NCI-H187 (cell line): ENCODE results near the gene PROZ.

ENCODE experiments used
- DNase-seq, 2 experiments: peaks; one replicate each; lab custom pipeline; 2025; lab: John Stamatoyannopoulos, UW

The PROZ gene

DNA sequence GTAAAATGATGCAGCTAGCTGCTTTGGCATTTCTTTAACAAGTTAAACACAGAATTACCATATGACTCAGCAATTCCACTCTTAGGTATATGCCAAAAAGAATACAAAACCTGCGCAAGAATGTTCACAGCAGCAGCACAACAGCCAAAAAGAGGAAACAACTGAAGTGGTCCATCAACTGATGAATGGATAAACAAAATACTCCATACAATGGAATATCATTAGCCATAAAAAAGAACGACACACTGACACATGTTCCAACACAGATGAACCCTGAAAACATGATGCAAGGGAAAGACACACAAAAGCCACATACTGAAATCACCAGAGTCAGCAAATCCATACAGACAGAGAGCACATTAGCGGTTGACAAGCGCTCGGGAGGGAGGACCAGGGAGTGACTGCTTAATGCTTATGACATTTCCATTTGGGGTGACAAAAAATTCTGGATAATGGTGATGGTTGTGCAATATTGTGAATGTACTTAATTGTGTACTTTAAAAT is 47.0 kb downstream of the PROZ start:
- DNase-seq = no peak

DNA sequence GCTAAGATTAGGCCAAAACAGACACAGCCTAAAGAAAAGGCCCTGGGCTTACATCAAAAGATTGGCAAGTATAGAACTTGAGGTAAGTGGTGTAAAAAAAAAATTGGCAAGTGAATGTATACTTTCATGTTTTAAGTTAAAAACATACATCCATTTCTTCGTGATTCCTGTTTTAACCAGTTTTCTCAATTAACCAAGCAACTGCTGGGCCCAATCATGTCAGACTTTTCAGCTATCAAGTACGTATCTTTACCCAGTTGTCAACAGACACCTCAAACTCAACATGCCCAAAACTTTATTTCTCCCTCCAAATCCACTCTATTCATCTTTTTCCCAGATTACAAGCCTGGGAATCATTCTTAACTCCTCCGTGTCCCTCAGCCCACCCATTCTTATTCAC is 49.0 kb downstream of the PROZ start:
- no peak for DNase-seq

DNA sequence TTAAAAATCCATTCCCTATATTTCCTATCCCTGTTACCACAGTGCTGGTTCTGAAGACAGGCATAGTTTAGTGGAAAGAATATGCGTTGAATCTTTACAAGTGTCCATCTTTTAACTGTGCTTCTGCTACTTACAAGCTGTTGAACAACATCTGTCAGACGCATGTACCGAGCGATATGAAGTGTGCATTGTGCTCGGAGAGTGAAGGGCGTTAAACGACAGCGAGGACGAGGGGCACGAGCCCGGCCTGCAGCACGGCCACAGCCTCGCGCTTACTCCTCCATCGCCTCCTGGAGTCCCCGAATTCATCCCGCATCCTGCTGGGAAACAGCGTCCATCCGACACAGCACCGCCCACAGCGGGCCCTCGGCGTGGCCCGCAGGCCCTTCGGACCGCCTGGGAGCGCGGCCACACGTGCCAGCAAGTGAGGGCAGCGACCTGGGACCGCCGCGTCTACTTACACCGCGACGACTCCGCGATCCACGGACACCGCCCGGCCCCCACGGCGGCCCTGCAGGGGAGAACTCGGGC is 49.5 kb downstream of the PROZ start:
- no peak for DNase-seq

DNA sequence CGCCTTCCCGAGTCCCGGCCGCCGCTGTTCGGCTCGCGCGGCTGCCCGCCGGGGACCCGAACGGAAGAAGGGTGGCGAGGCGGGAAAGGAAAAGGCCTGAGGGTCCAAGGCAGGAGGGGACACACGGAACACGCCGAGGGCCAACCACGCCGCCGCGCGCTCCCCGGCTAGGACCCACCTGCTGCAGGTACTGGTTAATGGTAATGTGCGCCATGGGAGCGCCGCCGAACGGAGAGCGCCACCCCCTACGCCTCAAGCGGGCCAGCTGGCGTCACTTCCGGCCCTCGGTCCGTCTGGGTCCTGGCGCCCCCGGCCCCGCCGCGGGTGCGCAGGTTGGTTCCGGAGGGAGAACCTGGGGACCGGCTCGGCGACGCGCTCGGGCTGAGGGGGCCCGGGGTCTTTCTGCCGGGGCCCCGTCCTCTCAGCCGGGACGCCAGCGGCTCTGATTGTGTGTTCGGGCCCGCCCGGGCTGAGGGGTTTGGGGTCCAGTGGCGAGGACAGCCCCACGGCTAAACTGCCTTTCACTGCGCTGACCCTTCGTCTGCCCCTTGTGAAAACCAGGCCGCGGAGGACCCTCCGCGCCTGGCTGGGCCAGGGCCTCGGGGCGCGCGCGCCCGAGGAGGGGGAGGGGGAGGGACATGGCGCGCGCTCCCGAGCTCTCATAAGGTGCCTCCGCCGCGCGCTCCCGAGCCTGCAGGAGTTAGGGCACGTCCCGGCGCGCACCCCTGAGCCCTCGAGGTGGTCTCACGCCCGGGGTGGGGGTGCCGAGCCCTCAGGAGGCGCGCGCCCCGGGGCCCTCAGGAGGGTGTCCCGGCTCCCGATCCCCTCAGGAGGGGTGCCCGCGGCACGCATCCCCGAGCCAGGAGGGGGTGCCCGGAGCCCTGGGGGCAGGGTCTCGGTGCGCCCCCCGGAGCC is 50.2 kb downstream of the PROZ start, which contains the start of gene PCID2:
PCID2 (minus strand) TSS at position 249 of the 915 bp plus-strand sequence; CDS start at position 214, 35 bp downstream.
- DNase-seq = peak; percentile 88 to 95

DNA sequence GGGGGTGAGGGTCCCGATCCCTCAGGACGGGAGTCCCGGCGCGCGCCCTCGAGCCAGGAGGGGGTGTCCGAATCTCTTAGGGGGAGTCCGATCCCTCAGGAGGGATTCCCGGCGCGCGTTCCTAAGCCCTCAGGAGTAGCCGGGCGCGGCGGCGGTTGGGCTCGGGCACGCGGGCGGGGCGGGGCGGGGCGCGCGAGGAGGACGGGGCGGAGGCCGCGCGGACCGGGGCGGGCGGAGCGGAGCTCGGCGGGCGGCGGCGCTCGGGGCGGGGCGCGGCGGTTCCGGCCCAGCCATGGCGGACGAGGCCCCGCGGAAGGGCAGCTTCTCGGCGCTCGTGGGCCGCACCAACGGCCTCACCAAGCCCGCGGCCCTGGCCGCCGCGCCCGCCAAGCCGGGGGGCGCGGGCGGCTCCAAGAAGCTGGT is 50.9 kb downstream of the PROZ start, which contains the start of gene CUL4A:
CUL4A (plus strand) TSS at position 278 of the 423 bp plus-strand sequence; CDS start at position 293, 15 bp downstream.
- peak; percentile 68 to 85 for DNase-seq

DNA sequence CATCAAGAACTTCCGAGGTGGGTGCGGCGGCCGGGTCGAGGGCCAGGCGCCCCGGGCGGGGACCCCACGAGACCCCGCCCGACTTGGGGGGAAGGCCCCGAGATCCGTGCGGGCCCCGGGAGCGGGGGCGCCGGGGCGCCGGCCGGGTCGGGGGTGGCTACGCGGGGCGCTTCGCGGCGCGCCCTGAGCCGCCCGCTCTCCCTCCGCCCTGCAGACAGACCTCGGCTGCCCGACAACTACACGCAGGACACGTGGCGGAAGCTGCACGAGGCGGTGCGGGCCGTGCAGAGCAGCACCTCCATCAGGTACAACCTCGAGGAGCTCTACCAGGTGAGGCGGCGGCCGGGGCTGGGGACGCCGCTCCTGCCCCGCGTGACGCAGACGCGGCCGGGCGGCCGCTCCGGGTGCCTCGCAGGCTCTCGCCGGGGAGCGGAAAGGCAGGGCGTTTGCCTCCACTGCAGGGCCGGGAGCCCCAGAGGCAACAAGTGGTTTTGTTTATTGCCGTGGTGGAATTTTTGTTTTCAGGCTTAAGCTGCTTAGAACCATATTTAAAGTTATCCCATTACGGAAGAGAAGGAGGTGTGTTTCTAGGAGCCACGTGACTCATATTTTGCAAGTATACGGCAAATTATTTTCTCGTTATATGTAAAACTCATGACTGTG is 51.4 kb downstream of the PROZ start:
- peak in 1 of 2 experiments; percentile 58 for DNase-seq

DNA sequence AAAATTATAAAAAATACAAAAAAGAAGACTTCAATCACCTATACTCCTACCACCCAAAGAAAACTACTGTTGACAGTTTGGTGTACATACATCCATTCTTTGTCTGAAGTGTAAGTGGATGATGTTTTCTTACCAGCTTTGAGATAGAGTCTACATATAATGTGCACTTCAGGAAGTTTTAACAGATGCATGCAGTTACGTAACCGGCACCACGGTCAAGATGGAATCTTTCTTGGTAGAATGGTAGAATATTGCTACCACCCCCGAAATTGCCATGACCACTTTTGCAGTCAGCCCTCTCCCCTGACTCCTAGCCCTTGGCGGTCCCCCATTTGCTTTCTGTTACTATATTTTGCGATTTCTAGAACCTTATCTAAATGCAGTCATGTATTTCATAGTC is 52.4 kb downstream of the PROZ start:
- DNase-seq = no peak

DNA sequence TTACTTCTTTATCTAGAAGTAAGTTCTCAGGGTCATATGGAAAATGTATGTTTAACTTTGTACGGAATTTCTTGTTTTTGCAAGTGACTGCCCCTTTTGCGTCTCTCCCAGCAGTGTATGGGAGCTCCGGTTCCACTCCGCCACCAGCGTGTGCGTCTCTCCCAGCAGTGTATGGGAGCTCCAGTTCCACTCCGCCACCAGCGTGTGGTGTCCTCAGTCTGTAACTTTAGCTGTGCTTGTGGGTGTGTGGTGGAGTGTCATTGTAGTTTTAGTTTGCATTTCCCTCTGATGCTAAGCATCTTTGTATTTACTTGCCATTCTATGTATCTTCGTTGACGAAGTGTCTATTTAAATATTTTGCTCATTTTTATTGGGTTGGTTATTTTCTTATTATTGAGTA is 53.3 kb downstream of the PROZ start:
- DNase-seq = no peak

DNA sequence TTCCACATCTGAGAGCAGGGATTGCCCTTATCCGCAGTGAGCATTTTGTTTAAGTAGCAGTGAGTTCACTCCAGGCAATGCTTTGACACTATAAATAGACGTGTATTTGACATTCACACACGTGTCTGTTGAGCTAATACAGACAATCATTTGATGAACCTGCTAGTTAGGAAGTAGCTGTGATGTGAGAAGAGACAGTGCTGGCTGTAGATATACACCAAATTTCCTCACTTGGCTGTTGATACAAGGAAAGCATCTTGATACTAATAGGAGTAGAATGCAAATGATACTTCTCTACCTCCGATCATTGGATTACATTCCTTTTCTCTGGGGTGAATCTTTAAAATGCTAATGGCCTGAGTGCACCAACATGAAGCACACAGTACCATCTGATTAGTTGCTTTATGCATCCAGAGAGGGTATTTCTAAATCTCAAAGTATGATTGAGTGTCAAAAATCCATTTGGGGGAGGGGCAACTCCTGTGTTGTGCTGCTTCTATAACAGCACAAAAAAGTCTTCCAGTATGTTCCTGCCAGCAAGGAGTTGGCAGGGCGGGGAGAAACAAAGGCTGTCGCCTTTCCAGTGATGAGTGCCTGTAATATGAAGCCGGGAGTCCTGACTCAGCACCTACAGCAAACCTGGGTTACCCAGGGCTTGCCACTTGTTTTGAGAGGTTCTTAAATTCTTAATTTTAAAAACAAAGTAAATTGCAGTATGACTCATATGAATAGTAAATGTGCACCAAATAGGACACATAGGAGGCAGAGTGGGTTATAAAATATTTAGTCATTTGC is 58.0 kb downstream of the PROZ start:
- DNase-seq = peak; percentile 67 to 83

DNA sequence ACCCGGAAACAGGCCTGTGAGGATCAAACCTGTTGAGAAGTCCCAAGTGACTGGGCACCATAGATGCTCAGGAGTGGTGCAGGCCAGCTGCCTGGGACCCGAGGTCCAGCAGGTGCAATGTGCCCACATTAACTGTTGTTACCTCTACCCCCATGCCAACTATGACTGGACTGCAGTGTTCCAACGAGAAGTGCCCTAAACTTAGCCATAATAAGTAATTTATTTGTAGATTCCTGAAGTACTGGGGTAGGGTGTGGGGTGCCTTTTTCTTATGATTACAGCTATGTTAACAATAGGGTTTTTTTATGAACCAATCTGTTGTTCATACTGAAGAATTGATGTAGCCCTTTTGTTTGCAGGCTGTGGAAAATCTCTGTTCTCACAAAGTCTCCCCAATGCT is 60.1 kb downstream of the PROZ start:
- no peak for DNase-seq

DNA sequence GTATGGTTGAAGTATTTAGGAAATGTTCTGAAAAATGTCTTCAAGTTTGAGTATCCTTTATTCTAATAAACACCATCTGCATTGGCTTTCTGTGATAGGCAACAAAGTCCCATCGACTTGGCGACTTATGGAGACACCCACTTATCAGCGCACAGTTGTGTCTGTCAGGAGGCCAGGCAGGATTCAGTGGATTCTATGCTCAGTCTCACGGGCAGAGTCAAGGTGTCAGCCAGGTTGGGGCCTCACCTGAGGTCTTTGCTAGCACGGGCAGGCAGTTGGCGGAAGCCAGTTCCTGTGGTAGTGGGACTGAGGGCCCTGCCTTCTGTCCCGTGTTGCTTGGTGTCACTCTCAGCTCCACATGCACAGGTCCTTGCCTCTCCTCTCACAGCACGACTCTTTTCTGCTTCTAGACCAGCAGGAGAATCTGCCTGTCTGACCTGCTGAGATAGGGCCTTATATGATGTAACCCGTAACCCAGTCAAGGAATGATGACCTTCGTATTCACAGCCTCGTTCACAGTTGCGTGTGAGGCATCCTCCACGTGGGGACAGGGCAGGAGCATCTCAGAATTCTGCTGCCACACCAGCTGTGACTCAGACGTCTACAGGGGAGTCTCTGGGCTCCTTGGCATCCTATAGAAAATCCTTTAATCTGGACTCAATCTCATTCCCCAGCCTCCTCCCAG is 61.0 kb downstream of the PROZ start:
- DNase-seq = no peak

DNA sequence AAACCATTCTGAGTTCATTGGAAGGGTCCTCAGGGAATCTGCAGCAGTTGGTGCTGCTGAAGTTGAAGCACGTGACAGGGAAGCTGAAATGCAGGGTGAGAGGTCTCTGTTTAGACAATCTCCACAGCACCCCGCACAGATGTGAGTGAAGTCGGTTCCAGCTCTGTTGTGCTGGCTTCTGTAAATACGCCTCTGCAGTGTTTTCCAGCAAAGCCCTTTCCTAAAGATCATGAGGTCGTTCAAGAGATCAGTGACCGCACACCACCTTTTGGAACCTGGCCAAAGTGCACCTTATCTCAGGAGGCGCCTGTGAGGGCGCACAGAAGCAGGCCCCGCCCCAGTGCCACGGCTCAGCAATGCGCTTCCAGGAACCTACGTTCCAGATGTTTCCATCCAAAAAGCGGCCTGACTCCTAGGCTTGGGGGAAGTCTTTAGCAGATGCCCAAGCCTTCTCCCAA is 61.7 kb downstream of the PROZ start:
- DNase-seq = no peak

DNA sequence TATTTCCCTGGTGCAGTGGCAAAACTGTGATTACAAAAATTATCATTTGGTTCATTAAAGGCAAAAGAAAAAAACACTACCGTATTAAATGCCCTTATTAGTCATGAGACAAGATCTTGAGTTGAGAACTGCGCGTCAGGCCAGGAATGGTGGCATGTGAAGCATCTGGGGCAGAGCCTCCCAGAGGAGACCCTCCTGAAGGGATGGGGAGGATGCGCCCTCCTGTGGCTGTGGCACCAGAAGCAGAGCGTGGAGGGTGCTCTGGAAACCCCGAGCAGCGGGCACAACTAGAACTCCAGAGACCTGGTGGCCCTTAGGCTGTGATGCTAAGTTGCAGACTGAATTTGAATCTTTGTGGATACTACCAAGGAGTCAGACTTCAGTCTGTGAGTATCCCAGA is 62.4 kb downstream of the PROZ start:
- no peak for DNase-seq
